Panc1 (cell line): ENCODE results near the gene MSANTD1.

Experiments
- POLR2AphosphoS5 ChIP-seq: IDR thresholded peaks from 2 replicates; pipeline ENCODE4 v1.6.1; 2012; ENCODE audit warnings: mild to moderate bottlenecking, low read depth, low read length, moderate library complexity
- TF ChIP-seq, protein P1 (sequence below): fragments of 450-650 bp; IDR thresholded peaks from 2 replicates; pipeline ENCODE4 v1.5.1; 2017; ENCODE audit warnings: mild to moderate bottlenecking
- TF ChIP-seq, protein P2 (sequence below), 2 experiments: IDR thresholded peaks; 2 replicates each; pipeline ENCODE4 v1.6.1; 2011 to 2012; ENCODE audit warnings: low read depth in 2 of 2, control low read depth in 1 of 2, low read length in 1 of 2, mild to moderate bottlenecking in 1 of 2, moderate library complexity in 1 of 2; ENCODE audit not compliant: insufficient read depth in 1 of 2

DNA sequence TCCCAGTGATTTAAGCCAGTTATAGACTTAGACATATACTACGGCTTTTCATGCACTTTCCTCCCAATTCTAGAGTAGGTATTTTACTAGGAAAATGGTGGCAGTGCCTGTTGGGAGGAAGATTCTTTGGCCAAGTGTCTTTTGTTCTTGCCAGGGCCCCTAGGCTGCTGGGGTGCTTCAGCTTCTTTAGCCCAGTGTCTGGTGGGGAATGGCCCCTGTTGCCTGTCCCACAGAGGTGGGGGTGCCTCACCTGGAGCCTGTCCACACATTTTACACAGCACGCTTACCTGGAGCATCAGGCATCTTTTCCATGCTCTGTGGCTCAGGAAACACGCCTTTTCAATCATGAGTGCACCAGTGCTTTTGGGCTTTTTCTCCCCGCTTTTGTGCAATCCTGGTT lies 33.2 kb upstream of the MSANTD1 start:
- TF ChIP-seq, protein P1, sequence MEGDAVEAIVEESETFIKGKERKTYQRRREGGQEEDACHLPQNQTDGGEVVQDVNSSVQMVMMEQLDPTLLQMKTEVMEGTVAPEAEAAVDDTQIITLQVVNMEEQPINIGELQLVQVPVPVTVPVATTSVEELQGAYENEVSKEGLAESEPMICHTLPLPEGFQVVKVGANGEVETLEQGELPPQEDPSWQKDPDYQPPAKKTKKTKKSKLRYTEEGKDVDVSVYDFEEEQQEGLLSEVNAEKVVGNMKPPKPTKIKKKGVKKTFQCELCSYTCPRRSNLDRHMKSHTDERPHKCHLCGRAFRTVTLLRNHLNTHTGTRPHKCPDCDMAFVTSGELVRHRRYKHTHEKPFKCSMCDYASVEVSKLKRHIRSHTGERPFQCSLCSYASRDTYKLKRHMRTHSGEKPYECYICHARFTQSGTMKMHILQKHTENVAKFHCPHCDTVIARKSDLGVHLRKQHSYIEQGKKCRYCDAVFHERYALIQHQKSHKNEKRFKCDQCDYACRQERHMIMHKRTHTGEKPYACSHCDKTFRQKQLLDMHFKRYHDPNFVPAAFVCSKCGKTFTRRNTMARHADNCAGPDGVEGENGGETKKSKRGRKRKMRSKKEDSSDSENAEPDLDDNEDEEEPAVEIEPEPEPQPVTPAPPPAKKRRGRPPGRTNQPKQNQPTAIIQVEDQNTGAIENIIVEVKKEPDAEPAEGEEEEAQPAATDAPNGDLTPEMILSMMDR = no peak
- TF ChIP-seq POLR2AphosphoS5 = no peak
- TF ChIP-seq, protein P2, sequence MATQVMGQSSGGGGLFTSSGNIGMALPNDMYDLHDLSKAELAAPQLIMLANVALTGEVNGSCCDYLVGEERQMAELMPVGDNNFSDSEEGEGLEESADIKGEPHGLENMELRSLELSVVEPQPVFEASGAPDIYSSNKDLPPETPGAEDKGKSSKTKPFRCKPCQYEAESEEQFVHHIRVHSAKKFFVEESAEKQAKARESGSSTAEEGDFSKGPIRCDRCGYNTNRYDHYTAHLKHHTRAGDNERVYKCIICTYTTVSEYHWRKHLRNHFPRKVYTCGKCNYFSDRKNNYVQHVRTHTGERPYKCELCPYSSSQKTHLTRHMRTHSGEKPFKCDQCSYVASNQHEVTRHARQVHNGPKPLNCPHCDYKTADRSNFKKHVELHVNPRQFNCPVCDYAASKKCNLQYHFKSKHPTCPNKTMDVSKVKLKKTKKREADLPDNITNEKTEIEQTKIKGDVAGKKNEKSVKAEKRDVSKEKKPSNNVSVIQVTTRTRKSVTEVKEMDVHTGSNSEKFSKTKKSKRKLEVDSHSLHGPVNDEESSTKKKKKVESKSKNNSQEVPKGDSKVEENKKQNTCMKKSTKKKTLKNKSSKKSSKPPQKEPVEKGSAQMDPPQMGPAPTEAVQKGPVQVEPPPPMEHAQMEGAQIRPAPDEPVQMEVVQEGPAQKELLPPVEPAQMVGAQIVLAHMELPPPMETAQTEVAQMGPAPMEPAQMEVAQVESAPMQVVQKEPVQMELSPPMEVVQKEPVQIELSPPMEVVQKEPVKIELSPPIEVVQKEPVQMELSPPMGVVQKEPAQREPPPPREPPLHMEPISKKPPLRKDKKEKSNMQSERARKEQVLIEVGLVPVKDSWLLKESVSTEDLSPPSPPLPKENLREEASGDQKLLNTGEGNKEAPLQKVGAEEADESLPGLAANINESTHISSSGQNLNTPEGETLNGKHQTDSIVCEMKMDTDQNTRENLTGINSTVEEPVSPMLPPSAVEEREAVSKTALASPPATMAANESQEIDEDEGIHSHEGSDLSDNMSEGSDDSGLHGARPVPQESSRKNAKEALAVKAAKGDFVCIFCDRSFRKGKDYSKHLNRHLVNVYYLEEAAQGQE (IDR thresholded peaks at IDR 0.05; ENCODE audit: insufficient read depth in 1 of 2, low read depth in 2 of 2, low read length in 1 of 2) = no peak
